CD8-positive, alpha-beta memory T cell (primary cell): ENCODE measurements around the gene PAH. TPM values are rescaled to one million over a fixed set of nuclear protein-coding genes. Genes with fewer than 3 reads are reported as not detected.

Experiments
- CTCF ChIA-PET: fragments of 350-600 bp; sonication (Branson Sonifier 250); formaldehyde crosslinking; loops from one replicate; lab custom pipeline; 2021; ENCODE audit warnings: antibody characterized with exemption; lab: Charles Lee
- POLR2A ChIA-PET: fragments of 350-600 bp; sonication (Branson Sonifier 250); formaldehyde crosslinking; loops from one replicate; lab custom pipeline; 2021; ENCODE audit warnings: antibody characterized with exemption; lab: Charles Lee
- DNase-seq, 5 donors: peaks; one replicate each; pipeline versions ENCODE4 v3.0.0 to v3.0.0-alpha.2; 2020 to 2022; ENCODE audit warnings: mixed read lengths in 1 of 5
- H3K27ac ChIP-seq: one replicate; pipeline ENCODE4 v1.7.0; 2013; ENCODE audit warnings: low read depth, mild to moderate bottlenecking, low read length, moderate library complexity
- H3K27me3 ChIP-seq: 2 replicates; pipeline ENCODE4 v1.7.0; 2013; ENCODE audit warnings: low read length, mild to moderate bottlenecking; ENCODE audit not compliant: insufficient read depth, poor library complexity, severe bottlenecking
- H3K36me3 ChIP-seq: 2 replicates; pipeline ENCODE4 v1.7.0; 2013; ENCODE audit warnings: mild to moderate bottlenecking, low read length, moderate library complexity; ENCODE audit not compliant: insufficient read depth
- H3K4me1 ChIP-seq: 2 replicates; pipeline ENCODE4 v1.7.0; 2013; ENCODE audit warnings: mild to moderate bottlenecking, low read length, moderate library complexity; ENCODE audit not compliant: insufficient read depth
- H3K4me3 ChIP-seq: 2 replicates; pipeline ENCODE4 v1.7.0; 2013; ENCODE audit warnings: mild to moderate bottlenecking, low read length
- H3K9me3 ChIP-seq: 2 replicates; pipeline ENCODE4 v1.7.0; 2013; ENCODE audit warnings: mild to moderate bottlenecking, low read length
- H3K27ac Mint-ChIP-seq, 8 donors: one replicate each; pipeline ENCODE4 v1.8.0; 2020 to 2021; ENCODE audit warnings: mixed read lengths in 8 of 8, mild to moderate bottlenecking in 6 of 8, inconsistent platforms in 3 of 8, moderate library complexity in 3 of 8
- H3K27me3 Mint-ChIP-seq, 2 donors: one replicate each; pipeline ENCODE4 v1.8.0; 2020 to 2021; ENCODE audit warnings: mixed read lengths in 2 of 2, mild to moderate bottlenecking in 1 of 2, moderate library complexity in 1 of 2
- H3K36me3 Mint-ChIP-seq, 3 donors: one replicate each; pipeline ENCODE4 v1.8.0; 2020 to 2021; ENCODE audit warnings: mixed read lengths in 3 of 3, inconsistent platforms in 1 of 3, mild to moderate bottlenecking in 1 of 3
- H3K4me1 Mint-ChIP-seq, 3 donors: one replicate each; pipeline ENCODE4 v1.8.0; 2020 to 2021; ENCODE audit warnings: mixed read lengths in 3 of 3, inconsistent platforms in 1 of 3, mild to moderate bottlenecking in 1 of 3
- H3K4me3 Mint-ChIP-seq, 7 donors: one replicate each; pipeline ENCODE4 v1.8.0; 2020 to 2021; ENCODE audit warnings: mixed read lengths in 7 of 7, mild to moderate bottlenecking in 6 of 7, moderate library complexity in 4 of 7, inconsistent platforms in 2 of 7
- H3K9me3 Mint-ChIP-seq, 5 donors: one replicate each; pipeline ENCODE4 v1.8.0; 2020 to 2022; ENCODE audit warnings: mixed read lengths in 5 of 5, mild to moderate bottlenecking in 3 of 5, moderate library complexity in 2 of 5, inconsistent platforms in 1 of 5
- polyA plus RNA-seq: library from polyadenylated mRNA; unstranded; fragments of 300-500 nt; fragmentation: Illumina TruSeq; gene quantifications from one replicate; pipeline ENCODE4 v1.2.3, GENCODE V29; 2021
- total RNA-seq, 2 experiments: library from RNA; stranded (reverse); gene quantifications; one replicate each; pipeline ENCODE4 v1.2.3, GENCODE V29; 2021

Gene PAH
- total and polyA plus RNA-seq, 3 experiments from 2014 or later: 1.5 TPM; not detected in 2

DNA sequence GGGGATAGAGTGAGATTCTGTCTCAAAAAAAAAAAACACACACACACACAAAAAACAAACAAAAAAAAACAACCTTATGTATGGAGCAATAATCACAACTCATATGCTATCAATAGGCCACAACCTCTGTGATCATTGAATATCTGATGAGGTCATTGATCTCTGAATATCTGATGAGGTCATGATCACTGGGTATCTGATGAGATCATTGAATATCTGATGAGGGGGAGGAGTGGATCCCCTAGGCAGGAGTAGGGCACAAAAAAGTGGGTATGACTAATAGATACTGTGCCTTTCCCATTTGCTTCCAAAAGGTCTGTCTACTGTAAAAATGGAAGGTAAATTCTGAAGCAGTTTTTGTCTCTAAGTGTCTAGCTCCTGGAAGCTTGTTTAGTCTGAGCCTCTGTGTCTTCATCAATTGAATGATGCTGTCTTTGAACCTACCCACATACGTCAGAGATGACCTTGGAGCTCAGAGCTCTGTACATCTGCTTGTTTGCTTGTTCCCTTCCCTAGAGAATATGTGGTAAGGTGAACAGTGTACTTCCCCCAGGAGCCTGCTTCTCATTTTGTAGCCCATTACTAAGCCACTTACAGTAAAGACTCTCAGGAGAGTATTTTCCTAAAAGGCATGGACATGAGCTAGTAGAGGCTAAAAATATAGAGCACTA lies 13.6 kb downstream of the PAH start:
- ChIA-PET POLR2A (interaction anchor here (0.6 kb wide), 1 partner anchor 29 kb away, joined by 3 read pairs; no protein-coding TSS in a partner anchor), CTCF (no interaction called here)
- no peaks in the 10 kb centered on the region for H3K9me3 ChIP-seq
- no peaks in the 10 kb centered on the region for H3K4me1 ChIP-seq
- no peak overlapping the region for H3K27ac ChIP-seq
- H3K36me3 Mint-ChIP-seq: no peaks in the 10 kb centered on the region
- no peak overlapping the region for H3K4me3 Mint-ChIP-seq
- H3K36me3 ChIP-seq: no peaks in the 10 kb centered on the region
- H3K27me3 Mint-ChIP-seq: peaks cover 1 to 15% of the 10 kb centered on the region in 2 donors
- no peaks in the 10 kb centered on the region for H3K4me1 Mint-ChIP-seq
- no peak for DNase-seq
- H3K27me3 ChIP-seq: no peaks in the 10 kb centered on the region
- H3K27ac Mint-ChIP-seq: no peak overlapping the region
- H3K9me3 Mint-ChIP-seq: no peaks in the 10 kb centered on the region
- H3K4me3 ChIP-seq: no peak overlapping the region

DNA sequence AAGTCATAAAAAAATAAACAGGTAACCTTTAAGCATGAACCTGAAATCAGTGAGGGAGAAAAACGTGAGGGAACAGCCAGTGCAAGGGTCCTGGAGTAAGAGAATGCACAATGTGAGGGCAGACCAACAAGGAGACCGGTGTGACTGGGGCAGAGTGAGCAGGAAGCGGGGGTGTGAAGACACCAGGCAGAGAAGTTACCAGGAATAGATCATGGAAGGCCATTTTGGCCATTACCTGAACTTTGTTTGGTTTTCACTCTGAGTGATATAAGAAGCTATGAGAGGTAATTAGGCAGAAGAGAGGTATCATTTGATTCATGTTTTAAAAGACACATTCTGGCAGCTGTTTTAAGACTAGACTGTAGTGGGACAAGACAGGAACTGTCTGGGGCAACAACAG lies 15.0 kb downstream of the PAH start:
- Mint-ChIP-seq H3K9me3 (no peaks in the 10 kb centered on the region), H3K27ac (no peak overlapping the region), H3K4me1 (no peaks in the 10 kb centered on the region), H3K27me3 (peaks cover 1 to 15% of the 10 kb centered on the region in 2 donors), H3K4me3 (no peak overlapping the region), H3K36me3 (no peaks in the 10 kb centered on the region)
- ChIA-PET CTCF (no interaction called here), POLR2A (no interaction called here)
- DNase-seq: no peak
- H3K9me3 ChIP-seq: no peaks in the 10 kb centered on the region
- H3K27ac ChIP-seq: no peak overlapping the region
- H3K27me3 ChIP-seq: no peaks in the 10 kb centered on the region
- no peaks in the 10 kb centered on the region for H3K4me1 ChIP-seq
- H3K4me3 ChIP-seq: no peak overlapping the region
- H3K36me3 ChIP-seq: no peaks in the 10 kb centered on the region

DNA sequence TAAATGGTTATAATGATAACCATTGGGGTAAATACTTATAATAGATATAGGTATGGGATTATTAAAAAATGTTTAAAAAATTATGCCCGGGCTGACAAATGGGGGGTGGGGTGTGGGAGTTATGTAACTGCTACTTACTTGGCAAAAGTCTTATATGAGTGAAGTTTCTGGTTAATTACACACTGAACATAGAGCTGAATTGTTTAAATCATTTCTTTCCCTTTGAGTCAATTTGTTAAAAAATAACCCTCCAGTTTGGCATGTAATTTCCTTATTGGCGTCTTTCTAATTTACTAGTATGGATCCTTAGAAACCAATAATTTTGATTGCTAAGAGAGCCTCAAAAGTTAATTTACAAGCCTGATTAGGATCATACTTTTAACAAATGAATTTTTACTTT lies 16.7 kb downstream of the PAH start:
- CTCF ChIA-PET: no interaction called here
- POLR2A ChIA-PET: no interaction called here

DNA sequence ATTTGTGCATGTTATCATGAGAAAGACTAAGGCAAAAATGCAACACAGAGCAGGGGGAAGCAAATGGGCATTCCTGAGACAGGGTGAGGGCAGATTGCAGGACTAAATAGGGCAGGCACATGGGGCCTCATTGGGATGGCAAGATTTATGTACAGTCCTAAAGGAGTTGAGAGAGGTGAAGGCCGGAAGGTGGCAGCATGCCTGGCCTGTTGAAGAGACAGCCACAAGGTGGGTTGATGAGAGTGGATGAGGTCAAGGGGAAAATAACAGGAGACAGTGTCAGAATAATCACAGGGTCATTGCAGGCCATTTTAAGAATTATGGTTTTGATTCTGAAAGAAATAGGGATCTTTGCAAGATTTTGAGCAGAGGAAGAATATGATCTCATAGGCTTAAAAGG lies 21.0 kb downstream of the PAH start:
- ChIA-PET CTCF (no interaction called here), POLR2A (no interaction called here)
- no peaks in the 10 kb centered on the region for H3K36me3 Mint-ChIP-seq
- DNase-seq: no peak
- Histone ChIP-seq H3K27ac (no peak overlapping the region), H3K36me3 (no peaks in the 10 kb centered on the region), H3K4me3 (no peak overlapping the region), H3K9me3 (no peaks in the 10 kb centered on the region), H3K27me3 (no peaks in the 10 kb centered on the region), H3K4me1 (no peaks in the 10 kb centered on the region)
- no peak overlapping the region for H3K4me3 Mint-ChIP-seq
- H3K27ac Mint-ChIP-seq: no peak overlapping the region
- peaks cover under 1 to 17% of the 10 kb centered on the region in 2 donors for H3K27me3 Mint-ChIP-seq
- no peaks in the 10 kb centered on the region for H3K9me3 Mint-ChIP-seq
- H3K4me1 Mint-ChIP-seq: no peaks in the 10 kb centered on the region

More for the DNA sequence above, 16.7 kb downstream of the PAH start:
- no peak overlapping the region for H3K4me3 Mint-ChIP-seq
- no peaks in the 10 kb centered on the region for H3K9me3 Mint-ChIP-seq
- Histone ChIP-seq H3K9me3 (no peaks in the 10 kb centered on the region), H3K36me3 (no peaks in the 10 kb centered on the region), H3K4me1 (no peaks in the 10 kb centered on the region), H3K27ac (no peak overlapping the region), H3K27me3 (no peaks in the 10 kb centered on the region), H3K4me3 (no peak overlapping the region)
- H3K36me3 Mint-ChIP-seq: no peaks in the 10 kb centered on the region
- no peaks in the 10 kb centered on the region for H3K4me1 Mint-ChIP-seq
- no peak overlapping the region for H3K27ac Mint-ChIP-seq
- H3K27me3 Mint-ChIP-seq: peaks cover 1 to 15% of the 10 kb centered on the region in 2 donors
- no peak for DNase-seq

DNA sequence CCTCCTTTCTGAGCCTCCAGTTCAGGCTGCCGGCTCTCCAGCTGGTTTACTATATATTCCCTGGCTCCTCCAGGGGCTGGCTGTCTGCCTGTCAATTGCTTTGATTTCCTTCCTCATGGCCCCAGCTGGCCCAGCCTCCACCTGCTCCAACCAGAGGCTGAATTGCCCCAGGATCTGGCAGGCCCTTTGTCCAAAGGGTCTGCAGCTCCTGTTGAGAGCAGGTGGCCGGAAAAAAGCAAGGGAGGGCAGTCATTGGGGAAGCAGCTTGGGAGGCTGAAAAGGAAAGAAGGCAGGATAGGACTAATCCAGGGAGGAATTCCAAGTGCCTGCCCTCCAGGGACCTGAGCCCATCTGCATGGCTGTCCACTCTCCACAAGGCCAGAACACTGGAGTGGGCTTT lies 25.3 kb downstream of the PAH start:
- Mint-ChIP-seq H3K27ac (no peak overlapping the region), H3K4me1 (no peaks in the 10 kb centered on the region), H3K36me3 (no peaks in the 10 kb centered on the region), H3K4me3 (no peak overlapping the region), H3K9me3 (no peaks in the 10 kb centered on the region), H3K27me3 (peaks cover 0 to 16% of the 10 kb centered on the region in 2 donors)
- Histone ChIP-seq H3K27ac (no peak overlapping the region), H3K9me3 (no peaks in the 10 kb centered on the region), H3K27me3 (no peaks in the 10 kb centered on the region), H3K36me3 (no peaks in the 10 kb centered on the region), H3K4me1 (no peaks in the 10 kb centered on the region), H3K4me3 (no peak overlapping the region)
- ChIA-PET POLR2A (no interaction called here), CTCF (interaction anchor here (1.4 kb wide), 1 partner anchor 8 kb away, joined by 7 read pairs; no protein-coding TSS in a partner anchor)
- DNase-seq: no peak

DNA sequence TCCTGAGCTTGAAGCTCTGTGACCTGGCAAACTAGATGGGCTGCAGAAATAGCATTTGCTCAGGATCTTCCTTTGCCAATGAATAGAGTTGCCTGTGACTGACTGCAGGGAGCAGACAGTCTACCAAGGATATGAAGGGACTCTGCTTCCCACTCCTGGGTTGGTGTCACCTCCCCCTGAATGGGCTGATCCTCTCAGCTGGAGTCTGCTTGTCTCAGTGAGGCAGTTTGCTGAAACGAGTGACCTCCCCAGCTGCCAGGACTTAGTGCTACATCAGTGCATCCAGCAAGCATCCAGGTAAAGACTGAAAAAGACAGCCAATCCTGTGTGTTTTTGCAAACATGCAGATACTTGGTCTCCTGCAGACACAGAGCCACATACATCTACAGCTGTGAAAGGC lies 28.5 kb downstream of the PAH start:
- no peak overlapping the region for H3K27ac ChIP-seq
- no peak overlapping the region for H3K4me3 ChIP-seq
- no peak overlapping the region for H3K27ac Mint-ChIP-seq
- no peak overlapping the region for H3K4me3 Mint-ChIP-seq
- no peaks in the 10 kb centered on the region for H3K27me3 ChIP-seq
- no peaks in the 10 kb centered on the region for H3K36me3 Mint-ChIP-seq
- no peaks in the 10 kb centered on the region for H3K9me3 ChIP-seq
- no peaks in the 10 kb centered on the region for H3K4me1 ChIP-seq
- ChIA-PET CTCF (no interaction called here), POLR2A (no interaction called here)
- no peaks in the 10 kb centered on the region for H3K4me1 Mint-ChIP-seq
- peaks cover 0 to 16% of the 10 kb centered on the region in 2 donors for H3K27me3 Mint-ChIP-seq
- no peaks in the 10 kb centered on the region for H3K9me3 Mint-ChIP-seq
- no peaks in the 10 kb centered on the region for H3K36me3 ChIP-seq
- no peak for DNase-seq

DNA sequence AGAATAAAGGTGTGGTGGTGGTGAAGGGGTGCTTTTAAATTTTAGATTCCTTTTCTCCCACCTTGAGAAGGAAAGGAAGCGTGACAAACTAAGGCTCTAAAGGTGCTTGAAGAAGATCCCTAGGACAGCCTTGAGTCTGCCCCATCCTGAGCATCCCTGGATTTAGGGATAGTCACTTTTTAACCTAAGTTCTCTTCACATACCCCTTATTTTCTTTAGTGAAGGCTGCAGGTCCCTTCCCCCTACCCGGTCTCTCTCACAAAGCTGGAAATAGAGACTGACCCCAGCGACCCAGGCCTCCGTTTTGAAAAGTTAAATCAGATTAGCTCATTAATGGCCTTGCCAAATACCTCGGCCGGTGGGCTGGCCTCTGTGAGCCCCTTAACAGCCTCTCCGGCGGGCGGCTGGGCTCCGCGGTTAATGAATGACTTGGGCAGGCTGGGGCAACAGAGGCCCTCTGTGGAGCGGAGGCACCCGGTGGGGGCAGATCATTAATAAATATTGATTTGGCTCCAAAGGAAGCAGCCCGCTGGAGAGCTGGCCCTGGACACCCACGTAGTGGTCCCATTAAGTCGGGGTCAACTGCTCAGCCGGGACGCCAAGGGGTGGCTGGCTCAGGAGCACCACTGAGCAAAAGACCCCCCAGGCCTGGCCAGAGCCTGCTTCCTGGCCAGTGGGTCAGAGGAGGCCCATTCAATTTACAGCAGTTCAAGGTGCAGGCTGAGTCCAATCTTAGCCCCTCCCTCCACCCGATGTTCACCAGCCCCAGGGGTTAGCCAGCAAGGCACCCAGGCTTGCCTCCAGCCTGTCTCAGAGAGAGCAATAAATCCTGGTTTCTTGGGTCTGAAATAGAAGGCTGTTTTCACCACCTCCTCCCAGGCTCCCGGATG lies 31.8 kb downstream of the PAH start:
- no peaks in the 10 kb centered on the region for H3K36me3 Mint-ChIP-seq
- POLR2A ChIA-PET: no interaction called here
- DNase-seq: no peak
- no peaks in the 10 kb centered on the region for H3K9me3 ChIP-seq
- no peak overlapping the region for H3K27ac ChIP-seq
- H3K27me3 Mint-ChIP-seq: peaks cover 3 to 28% of the 10 kb centered on the region in 2 donors
- H3K4me1 Mint-ChIP-seq: no peaks in the 10 kb centered on the region
- no peaks in the 10 kb centered on the region for H3K27me3 ChIP-seq
- H3K36me3 ChIP-seq: no peaks in the 10 kb centered on the region
- no peak overlapping the region for H3K27ac Mint-ChIP-seq
- CTCF ChIA-PET: no interaction called here
- no peaks in the 10 kb centered on the region for H3K9me3 Mint-ChIP-seq
- no peak overlapping the region for H3K4me3 Mint-ChIP-seq
- H3K4me1 ChIP-seq: no peaks in the 10 kb centered on the region
- no peak overlapping the region for H3K4me3 ChIP-seq

DNA sequence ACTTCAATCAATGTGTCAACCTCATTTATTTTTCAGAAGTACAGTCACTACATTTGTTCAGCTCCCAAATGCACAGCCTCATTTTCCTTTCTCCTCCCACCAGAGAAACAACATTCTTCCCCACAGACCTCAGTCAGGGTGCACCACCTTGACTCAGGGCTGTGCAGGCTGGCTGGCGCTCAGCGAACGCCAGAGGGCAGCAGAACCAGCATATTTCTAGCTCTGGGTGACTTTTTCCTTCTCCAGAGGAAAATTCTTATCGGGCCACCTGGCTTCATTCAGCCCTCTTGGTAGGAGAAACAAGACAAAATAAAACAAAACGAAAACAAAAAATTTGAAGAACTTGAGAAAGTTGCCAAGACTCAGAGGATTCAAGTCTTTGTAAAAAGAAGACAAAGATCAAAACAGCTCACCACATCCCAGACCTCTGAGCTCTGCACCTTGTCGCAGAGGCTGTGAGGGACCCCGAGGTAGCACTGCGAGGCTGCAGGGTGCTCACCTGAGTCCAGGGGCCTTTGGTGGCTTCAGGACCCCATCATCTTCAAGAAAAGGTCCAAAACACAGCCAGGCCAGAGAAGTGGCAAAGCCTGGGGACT lies 33.7 kb downstream of the PAH start:
- no peaks in the 10 kb centered on the region for H3K9me3 ChIP-seq
- Mint-ChIP-seq H3K4me1 (peaks cover 2 to 6% (median 5%) of the 10 kb centered on the region in 3 donors), H3K4me3 (no peak overlapping the region), H3K9me3 (no peaks in the 10 kb centered on the region), H3K27me3 (peaks cover 3 to 26% of the 10 kb centered on the region in 2 donors), H3K36me3 (no peaks in the 10 kb centered on the region), H3K27ac (no peak overlapping the region)
- ChIA-PET POLR2A (no interaction called here), CTCF (interaction anchor here (1.0 to 1.9 kb wide), 4 partner anchors 9 to 665 kb away, joined by 3 to 15 read pairs (median 5); no protein-coding TSS in a partner anchor)
- no peaks in the 10 kb centered on the region for H3K36me3 ChIP-seq
- H3K27ac ChIP-seq: no peak overlapping the region
- no peaks in the 10 kb centered on the region for H3K27me3 ChIP-seq
- peak in 4 of 5 donors; percentile 10 to 53 (median 18) for DNase-seq
- H3K4me3 ChIP-seq: no peak overlapping the region
- H3K4me1 ChIP-seq: no peaks in the 10 kb centered on the region
